ENCODE results near the gene SLC17A1.

DNA sequence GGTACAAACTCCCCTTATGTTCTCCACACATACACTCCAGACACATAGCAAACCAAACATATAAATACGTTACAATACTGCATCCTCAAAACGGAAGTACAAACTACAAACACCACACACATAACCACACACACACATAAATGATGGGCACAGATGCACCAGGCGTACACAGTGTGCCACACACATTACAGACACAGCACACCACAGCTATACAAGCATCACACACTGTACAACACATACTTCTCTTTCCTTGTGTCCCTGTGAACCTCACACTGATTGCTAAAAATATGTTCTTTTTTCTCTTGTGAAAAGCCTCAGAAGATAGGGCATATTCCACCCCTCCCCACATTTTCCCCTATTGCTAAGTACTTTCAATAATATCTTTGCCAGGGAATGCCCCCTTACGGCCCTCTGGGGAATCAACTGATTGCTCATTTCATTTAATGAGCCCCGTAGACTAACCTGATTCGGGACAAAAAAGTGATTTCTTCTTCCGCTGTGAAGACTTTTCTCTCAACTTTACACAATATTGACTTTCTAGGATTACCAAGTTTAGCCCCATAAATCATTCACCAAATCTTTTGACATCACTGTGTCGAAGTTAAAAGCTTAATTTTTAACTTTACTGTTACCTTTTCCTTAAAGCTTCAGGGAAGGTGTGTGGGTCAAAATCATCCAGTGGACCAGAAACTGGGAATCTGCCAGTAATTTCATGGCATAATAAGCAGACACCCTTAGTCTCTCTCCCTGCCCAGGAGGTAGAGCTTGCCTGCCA lies at the start of gene SLC17A1:
- TF ChIP-seq POLR2AphosphoS5 (IDR thresholded peaks at IDR 0.05), result no peak
- TF ChIP-seq POLR2A (IDR thresholded peaks at IDR 0.05), result no peak
- TF ChIP-seq, protein P1, sequence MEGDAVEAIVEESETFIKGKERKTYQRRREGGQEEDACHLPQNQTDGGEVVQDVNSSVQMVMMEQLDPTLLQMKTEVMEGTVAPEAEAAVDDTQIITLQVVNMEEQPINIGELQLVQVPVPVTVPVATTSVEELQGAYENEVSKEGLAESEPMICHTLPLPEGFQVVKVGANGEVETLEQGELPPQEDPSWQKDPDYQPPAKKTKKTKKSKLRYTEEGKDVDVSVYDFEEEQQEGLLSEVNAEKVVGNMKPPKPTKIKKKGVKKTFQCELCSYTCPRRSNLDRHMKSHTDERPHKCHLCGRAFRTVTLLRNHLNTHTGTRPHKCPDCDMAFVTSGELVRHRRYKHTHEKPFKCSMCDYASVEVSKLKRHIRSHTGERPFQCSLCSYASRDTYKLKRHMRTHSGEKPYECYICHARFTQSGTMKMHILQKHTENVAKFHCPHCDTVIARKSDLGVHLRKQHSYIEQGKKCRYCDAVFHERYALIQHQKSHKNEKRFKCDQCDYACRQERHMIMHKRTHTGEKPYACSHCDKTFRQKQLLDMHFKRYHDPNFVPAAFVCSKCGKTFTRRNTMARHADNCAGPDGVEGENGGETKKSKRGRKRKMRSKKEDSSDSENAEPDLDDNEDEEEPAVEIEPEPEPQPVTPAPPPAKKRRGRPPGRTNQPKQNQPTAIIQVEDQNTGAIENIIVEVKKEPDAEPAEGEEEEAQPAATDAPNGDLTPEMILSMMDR (IDR thresholded peaks at IDR 0.05), result no peak
